HEK293 (cell line): Measurements from ENCODE around the gene FAM98C.

Experiments used
- EGR2 ChIP-seq: fragments of 450-650 bp; formaldehyde crosslinking; IDR thresholded peaks from 2 replicates; pipeline ENCODE4 v1.5.1; 2016; ENCODE audit warnings: low read depth, missing biosample characterization, missing genetic modification characterization
- GFI1B ChIP-seq: fragments of 450-650 bp; formaldehyde crosslinking; IDR thresholded peaks from 2 replicates; pipeline ENCODE4 v1.5.1; 2016; ENCODE audit warnings: missing biosample characterization, missing genetic modification characterization
- INSM2 ChIP-seq: fragments of 450-650 bp; formaldehyde crosslinking; IDR thresholded peaks from 2 replicates; pipeline ENCODE4 v1.5.1; 2016; ENCODE audit warnings: missing biosample characterization, missing genetic modification characterization
- KLF8 ChIP-seq: fragments of 450-650 bp; formaldehyde crosslinking; IDR thresholded peaks from 2 replicates; pipeline ENCODE4 v1.5.1; 2016; ENCODE audit warnings: missing biosample characterization, missing genetic modification characterization
- MZF1 ChIP-seq: fragments of 450-650 bp; formaldehyde crosslinking; IDR thresholded peaks from 2 replicates; pipeline ENCODE4 v1.5.1; 2017; ENCODE audit warnings: missing biosample characterization, missing genetic modification characterization, borderline replicate concordance
- REPIN1 ChIP-seq: fragments of 450-650 bp; formaldehyde crosslinking; IDR thresholded peaks from 2 replicates; pipeline ENCODE4 v1.5.1; 2017; ENCODE audit warnings: missing biosample characterization, missing genetic modification characterization, low read depth
- YY1 ChIP-seq: fragments of 450-650 bp; formaldehyde crosslinking; IDR thresholded peaks from 2 replicates; pipeline ENCODE4 v1.5.1; 2018; ENCODE audit warnings: missing biosample characterization, missing genetic modification characterization
- ZEB2 ChIP-seq: fragments of 450-650 bp; formaldehyde crosslinking; IDR thresholded peaks from 2 replicates; pipeline ENCODE4 v1.5.1; 2016; ENCODE audit warnings: missing biosample characterization, missing genetic modification characterization
- ZNF114 ChIP-seq: fragments of 450-650 bp; formaldehyde crosslinking; IDR thresholded peaks from 2 replicates; pipeline ENCODE4 v1.5.0; 2017; ENCODE audit warnings: missing biosample characterization, missing genetic modification characterization
- ZNF138 ChIP-seq: fragments of 450-650 bp; formaldehyde crosslinking; IDR thresholded peaks from 2 replicates; pipeline ENCODE4 v1.5.1; 2016; ENCODE audit warnings: missing biosample characterization, missing genetic modification characterization, borderline replicate concordance
- ZNF157 ChIP-seq: fragments of 450-650 bp; formaldehyde crosslinking; IDR thresholded peaks from 2 replicates; pipeline ENCODE4 v1.5.1; 2016; ENCODE audit warnings: missing biosample characterization, missing genetic modification characterization
- ZNF184 ChIP-seq: fragments of 450-650 bp; IDR thresholded peaks from 2 replicates; pipeline ENCODE4 v1.5.1; 2018; ENCODE audit warnings: missing biosample characterization, mild to moderate bottlenecking, missing genetic modification characterization
- ZNF223 ChIP-seq: fragments of 450-650 bp; formaldehyde crosslinking; IDR thresholded peaks from 2 replicates; pipeline ENCODE4 v1.5.1; 2016; ENCODE audit warnings: missing biosample characterization, missing genetic modification characterization
- ZNF239 ChIP-seq: fragments of 450-650 bp; formaldehyde crosslinking; IDR thresholded peaks from 2 replicates; pipeline ENCODE4 v1.5.1; 2016; ENCODE audit warnings: missing biosample characterization, missing genetic modification characterization
- ZNF354C ChIP-seq: fragments of 450-650 bp; formaldehyde crosslinking; IDR thresholded peaks from 2 replicates; pipeline ENCODE4 v1.5.1; 2016; ENCODE audit warnings: missing biosample characterization, missing genetic modification characterization, low read depth, borderline replicate concordance
- ZNF416 ChIP-seq: fragments of 450-650 bp; formaldehyde crosslinking; IDR thresholded peaks from 2 replicates; pipeline ENCODE4 v1.5.1; 2016; ENCODE audit warnings: missing biosample characterization, missing genetic modification characterization
- ZNF423 ChIP-seq: fragments of 450-650 bp; formaldehyde crosslinking; IDR thresholded peaks from 2 replicates; pipeline ENCODE4 v1.5.1; 2016; ENCODE audit warnings: missing biosample characterization, missing genetic modification characterization
- ZNF433 ChIP-seq: fragments of 450-650 bp; formaldehyde crosslinking; IDR thresholded peaks from 2 replicates; pipeline ENCODE4 v1.5.1; 2016; ENCODE audit warnings: missing biosample characterization, missing genetic modification characterization, low read depth
- ZNF501 ChIP-seq: fragments of 450-650 bp; formaldehyde crosslinking; IDR thresholded peaks from 2 replicates; pipeline ENCODE4 v1.5.1; 2016; ENCODE audit warnings: missing biosample characterization, missing genetic modification characterization
- ZNF530 ChIP-seq: fragments of 450-650 bp; formaldehyde crosslinking; IDR thresholded peaks from 2 replicates; pipeline ENCODE4 v1.5.1; 2016; ENCODE audit warnings: low read depth, missing biosample characterization, missing genetic modification characterization
- ZNF548 ChIP-seq: fragments of 450-650 bp; formaldehyde crosslinking; IDR thresholded peaks from 2 replicates; pipeline ENCODE4 v1.5.1; 2016; ENCODE audit warnings: missing biosample characterization, missing genetic modification characterization
- ZNF558 ChIP-seq: fragments of 450-650 bp; formaldehyde crosslinking; IDR thresholded peaks from 2 replicates; pipeline ENCODE4 v1.5.1; 2016; ENCODE audit warnings: missing biosample characterization, missing genetic modification characterization
- ZNF560 ChIP-seq: fragments of 450-650 bp; formaldehyde crosslinking; IDR thresholded peaks from 2 replicates; pipeline ENCODE4 v1.5.1; 2017; ENCODE audit warnings: missing biosample characterization, missing genetic modification characterization, borderline replicate concordance
- ZNF596 ChIP-seq: fragments of 450-650 bp; IDR thresholded peaks from 2 replicates; pipeline ENCODE4 v1.5.0; 2018; ENCODE audit warnings: missing biosample characterization, mild to moderate bottlenecking, missing genetic modification characterization, moderate library complexity
- ZNF624 ChIP-seq: fragments of 450-650 bp; formaldehyde crosslinking; IDR thresholded peaks from 2 replicates; pipeline ENCODE4 v1.5.1; 2017; ENCODE audit warnings: missing biosample characterization, missing genetic modification characterization
- ZNF629 ChIP-seq: fragments of 450-650 bp; formaldehyde crosslinking; IDR thresholded peaks from 2 replicates; pipeline ENCODE4 v1.5.1; 2017; ENCODE audit warnings: missing biosample characterization, missing genetic modification characterization
- ZNF654 ChIP-seq: fragments of 450-650 bp; formaldehyde crosslinking; IDR thresholded peaks from 2 replicates; pipeline ENCODE4 v1.5.1; 2016; ENCODE audit warnings: low read depth, missing biosample characterization, missing genetic modification characterization
- ZNF658 ChIP-seq: fragments of 450-650 bp; formaldehyde crosslinking; IDR thresholded peaks from 2 replicates; pipeline ENCODE4; 2016; ENCODE audit warnings: missing biosample characterization, missing genetic modification characterization
- ZNF660 ChIP-seq: fragments of 450-650 bp; IDR thresholded peaks from 2 replicates; pipeline ENCODE4 v1.5.1; 2018; ENCODE audit warnings: missing biosample characterization, mild to moderate bottlenecking, missing genetic modification characterization
- ZNF704 ChIP-seq: fragments of 450-650 bp; formaldehyde crosslinking; IDR thresholded peaks from 2 replicates; pipeline ENCODE4 v1.5.1; 2016; ENCODE audit warnings: missing biosample characterization, missing genetic modification characterization
- ZNF707 ChIP-seq: fragments of 450-650 bp; formaldehyde crosslinking; IDR thresholded peaks from 2 replicates; pipeline ENCODE4 v1.5.1; 2016; ENCODE audit warnings: missing biosample characterization, missing genetic modification characterization
- ZNF792 ChIP-seq: fragments of 450-650 bp; formaldehyde crosslinking; IDR thresholded peaks from 2 replicates; pipeline ENCODE4 v1.5.1; 2016; ENCODE audit warnings: missing biosample characterization, missing genetic modification characterization
- ZNF837 ChIP-seq: fragments of 450-650 bp; formaldehyde crosslinking; IDR thresholded peaks from 2 replicates; pipeline ENCODE4 v1.5.1; 2016; ENCODE audit warnings: missing biosample characterization, missing genetic modification characterization
- ZXDB ChIP-seq: fragments of 450-650 bp; formaldehyde crosslinking; IDR thresholded peaks from 2 replicates; pipeline ENCODE4 v1.5.1; 2016; ENCODE audit warnings: missing biosample characterization, missing genetic modification characterization
- TF ChIP-seq, protein P1 (sequence below): fragments of 450-650 bp; IDR thresholded peaks from 2 replicates; pipeline ENCODE4 v1.5.1; 2018; ENCODE audit warnings: missing biosample characterization, mild to moderate bottlenecking, missing genetic modification characterization
- TF ChIP-seq, protein P2 (sequence below): fragments of 450-650 bp; formaldehyde crosslinking; IDR thresholded peaks from 2 replicates; pipeline ENCODE4 v1.5.1; 2016; ENCODE audit warnings: missing biosample characterization, missing genetic modification characterization

The FAM98C gene

GRCh38 chr19:38417544-38418506, 14.9 kb downstream of the FAM98C start (continued):
- TF ChIP-seq INSM2 (tag by site-specific recombination) (no peak), ZNF707 (tag by site-specific recombination) (no peak), ZNF560 (tag by site-specific recombination) (no peak), MZF1 (peak; percentile 90), ZNF184 (tag by site-specific recombination) (no peak), EGR2 (tag by site-specific recombination) (peak; percentile 20; the same call in 1 of the 2 replicates), ZNF624 (tag by site-specific recombination) (no peak), ZNF114 (tag by site-specific recombination) (no peak), ZNF704 (no peak), ZNF654 (tag by site-specific recombination) (no peak), ZNF558 (tag by site-specific recombination) (no peak), ZNF223 (tag by site-specific recombination) (no peak; the same call in 1 of the 2 replicates), ZNF138 (tag by site-specific recombination) (no peak), ZNF354C (no peak), ZNF660 (tag by site-specific recombination) (no peak), ZNF416 (tag by site-specific recombination) (no peak; the same call in 1 of the 2 replicates), ZNF629 (tag by site-specific recombination) (peak; percentile 90), ZNF239 (tag by site-specific recombination) (no peak), GFI1B (tag by site-specific recombination) (no peak), ZNF658 (tag by site-specific recombination) (no peak), ZNF792 (tag by site-specific recombination) (peak; percentile 55; the same call in 1 of the 2 replicates), ZNF157 (tag by site-specific recombination) (no peak), ZNF501 (tag by site-specific recombination) (peak; percentile 22; the same call in 1 of the 2 replicates), ZNF433 (tag by site-specific recombination) (no peak), REPIN1 (tag by site-specific recombination) (no peak), ZNF837 (tag by site-specific recombination) (no peak), ZNF548 (tag by site-specific recombination) (no peak), ZXDB (tag by site-specific recombination) (peak; percentile 55; the same call in 1 of the 2 replicates), ZNF596 (tag by site-specific recombination) (no peak), ZEB2 (tag by site-specific recombination) (0 out of 2 replicates have a peak, but pooled peaks have one; percentile 29), ZNF530 (tag by site-specific recombination) (no peak), ZNF423 (no peak), KLF8 (tag by site-specific recombination) (peak; percentile 67; the same call in 1 of the 2 replicates), YY1 (tag by site-specific recombination) (no peak)
- TF ChIP-seq, protein P1, sequence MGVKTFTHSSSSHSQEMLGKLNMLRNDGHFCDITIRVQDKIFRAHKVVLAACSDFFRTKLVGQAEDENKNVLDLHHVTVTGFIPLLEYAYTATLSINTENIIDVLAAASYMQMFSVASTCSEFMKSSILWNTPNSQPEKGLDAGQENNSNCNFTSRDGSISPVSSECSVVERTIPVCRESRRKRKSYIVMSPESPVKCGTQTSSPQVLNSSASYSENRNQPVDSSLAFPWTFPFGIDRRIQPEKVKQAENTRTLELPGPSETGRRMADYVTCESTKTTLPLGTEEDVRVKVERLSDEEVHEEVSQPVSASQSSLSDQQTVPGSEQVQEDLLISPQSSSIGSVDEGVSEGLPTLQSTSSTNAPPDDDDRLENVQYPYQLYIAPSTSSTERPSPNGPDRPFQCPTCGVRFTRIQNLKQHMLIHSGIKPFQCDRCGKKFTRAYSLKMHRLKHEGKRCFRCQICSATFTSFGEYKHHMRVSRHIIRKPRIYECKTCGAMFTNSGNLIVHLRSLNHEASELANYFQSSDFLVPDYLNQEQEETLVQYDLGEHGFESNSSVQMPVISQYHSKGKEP (tag by site-specific recombination): no peak
- TF ChIP-seq, protein P2, sequence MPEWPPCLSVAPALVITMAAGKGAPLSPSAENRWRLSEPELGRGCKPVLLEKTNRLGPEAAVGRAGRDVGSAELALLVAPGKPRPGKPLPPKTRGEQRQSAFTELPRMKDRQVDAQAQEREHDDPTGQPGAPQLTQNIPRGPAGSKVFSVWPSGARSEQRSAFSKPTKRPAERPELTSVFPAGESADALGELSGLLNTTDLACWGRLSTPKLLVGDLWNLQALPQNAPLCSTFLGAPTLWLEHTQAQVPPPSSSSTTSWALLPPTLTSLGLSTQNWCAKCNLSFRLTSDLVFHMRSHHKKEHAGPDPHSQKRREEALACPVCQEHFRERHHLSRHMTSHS (tag by site-specific recombination): no peak
